ENCODE measurements around the gene EFNA1.
A peak's percentile ranks its signal among the peaks of the same experiment; 100 is the strongest.

EFNA1 gene

DNA sequence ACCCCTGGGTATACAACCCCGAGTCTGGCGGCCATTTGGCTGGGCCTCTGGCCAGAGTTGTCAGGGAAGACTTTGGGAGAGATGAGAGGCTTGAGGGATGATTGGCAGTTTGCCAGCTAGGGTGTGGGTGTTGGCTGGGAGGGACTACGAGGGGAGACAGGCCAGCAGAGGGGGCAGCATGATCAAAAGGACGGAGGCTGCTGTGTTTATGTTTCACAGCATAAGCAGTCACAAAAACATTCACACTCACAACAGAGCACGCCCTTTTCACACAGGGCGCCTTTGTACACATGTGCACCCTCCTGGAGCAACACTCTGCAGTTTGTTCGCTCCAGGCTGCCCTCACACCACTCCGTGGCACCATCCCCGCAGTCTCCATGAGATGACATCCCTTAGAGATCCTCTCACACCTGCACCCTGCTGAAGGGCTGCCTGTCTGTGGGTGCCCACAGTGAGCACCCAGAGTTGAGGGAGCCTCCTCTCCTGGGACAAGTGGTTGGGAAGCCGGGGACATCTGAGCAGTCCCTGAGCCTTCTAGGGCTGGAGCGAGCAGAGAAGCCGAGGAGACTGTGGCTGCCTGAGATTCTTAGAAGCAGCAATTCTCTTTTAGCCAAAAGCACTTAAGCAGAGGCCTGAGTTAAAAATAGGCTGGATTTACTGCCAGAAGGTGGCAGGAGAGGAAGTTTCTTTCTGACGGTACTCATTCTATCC lies 33.6 kb upstream of the EFNA1 start (continued):
- TF ChIP-seq, protein P1, sequence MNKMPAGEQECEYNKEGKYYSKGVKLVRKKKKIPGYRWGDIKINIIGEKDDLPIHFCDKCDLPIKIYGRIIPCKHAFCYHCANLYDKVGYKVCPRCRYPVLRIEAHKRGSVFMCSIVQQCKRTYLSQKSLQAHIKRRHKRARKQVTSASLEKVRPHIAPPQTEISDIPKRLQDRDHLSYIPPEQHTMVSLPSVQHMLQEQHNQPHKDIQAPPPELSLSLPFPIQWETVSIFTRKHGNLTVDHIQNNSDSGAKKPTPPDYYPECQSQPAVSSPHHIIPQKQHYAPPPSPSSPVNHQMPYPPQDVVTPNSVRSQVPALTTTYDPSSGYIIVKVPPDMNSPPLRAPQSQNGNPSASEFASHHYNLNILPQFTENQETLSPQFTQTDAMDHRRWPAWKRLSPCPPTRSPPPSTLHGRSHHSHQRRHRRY (tag by site-specific recombination; IDR thresholded peaks at IDR 0.05), result no peak
- no peak for TF ChIP-seq ZSCAN16 (tag by site-specific recombination; IDR thresholded peaks at IDR 0.05)
- no peak for TF ChIP-seq ZNF16 (tag by site-specific recombination; IDR thresholded peaks at IDR 0.05; ENCODE audit: low read depth)
- TF ChIP-seq ZNF146 (tag by site-specific recombination; IDR thresholded peaks at IDR 0.05), result no peak
- TF ChIP-seq ZNF341 (tag by site-specific recombination; IDR thresholded peaks at IDR 0.05; ENCODE audit: low read depth), result peak; percentile 54
- peak; percentile 19; the same call in 1 of the 2 replicates for TF ChIP-seq ZNF629 (tag by site-specific recombination; IDR thresholded peaks at IDR 0.05)
- TF ChIP-seq, protein P2, sequence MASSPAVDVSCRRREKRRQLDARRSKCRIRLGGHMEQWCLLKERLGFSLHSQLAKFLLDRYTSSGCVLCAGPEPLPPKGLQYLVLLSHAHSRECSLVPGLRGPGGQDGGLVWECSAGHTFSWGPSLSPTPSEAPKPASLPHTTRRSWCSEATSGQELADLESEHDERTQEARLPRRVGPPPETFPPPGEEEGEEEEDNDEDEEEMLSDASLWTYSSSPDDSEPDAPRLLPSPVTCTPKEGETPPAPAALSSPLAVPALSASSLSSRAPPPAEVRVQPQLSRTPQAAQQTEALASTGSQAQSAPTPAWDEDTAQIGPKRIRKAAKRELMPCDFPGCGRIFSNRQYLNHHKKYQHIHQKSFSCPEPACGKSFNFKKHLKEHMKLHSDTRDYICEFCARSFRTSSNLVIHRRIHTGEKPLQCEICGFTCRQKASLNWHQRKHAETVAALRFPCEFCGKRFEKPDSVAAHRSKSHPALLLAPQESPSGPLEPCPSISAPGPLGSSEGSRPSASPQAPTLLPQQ (tag by site-specific recombination; IDR thresholded peaks at IDR 0.05), result peak; percentile 19; the same call in 1 of the 2 replicates
- TF ChIP-seq, protein P3, sequence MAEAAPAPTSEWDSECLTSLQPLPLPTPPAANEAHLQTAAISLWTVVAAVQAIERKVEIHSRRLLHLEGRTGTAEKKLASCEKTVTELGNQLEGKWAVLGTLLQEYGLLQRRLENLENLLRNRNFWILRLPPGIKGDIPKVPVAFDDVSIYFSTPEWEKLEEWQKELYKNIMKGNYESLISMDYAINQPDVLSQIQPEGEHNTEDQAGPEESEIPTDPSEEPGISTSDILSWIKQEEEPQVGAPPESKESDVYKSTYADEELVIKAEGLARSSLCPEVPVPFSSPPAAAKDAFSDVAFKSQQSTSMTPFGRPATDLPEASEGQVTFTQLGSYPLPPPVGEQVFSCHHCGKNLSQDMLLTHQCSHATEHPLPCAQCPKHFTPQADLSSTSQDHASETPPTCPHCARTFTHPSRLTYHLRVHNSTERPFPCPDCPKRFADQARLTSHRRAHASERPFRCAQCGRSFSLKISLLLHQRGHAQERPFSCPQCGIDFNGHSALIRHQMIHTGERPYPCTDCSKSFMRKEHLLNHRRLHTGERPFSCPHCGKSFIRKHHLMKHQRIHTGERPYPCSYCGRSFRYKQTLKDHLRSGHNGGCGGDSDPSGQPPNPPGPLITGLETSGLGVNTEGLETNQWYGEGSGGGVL (tag by site-specific recombination; IDR thresholded peaks at IDR 0.05), result peak; percentile 92
- TF ChIP-seq ZEB2 (tag by site-specific recombination; IDR thresholded peaks at IDR 0.05), result peak; percentile 8
- TF ChIP-seq MZF1 (tag by site-specific recombination; IDR thresholded peaks at IDR 0.05; ENCODE audit: borderline replicate concordance), result no peak
- 0 out of 2 replicates have a peak, but pooled peaks have one; percentile 40 for TF ChIP-seq ZNF416 (tag by site-specific recombination; IDR thresholded peaks at IDR 0.05)
- TF ChIP-seq ZNF2 (tag by site-specific recombination; IDR thresholded peaks at IDR 0.05), result peak; percentile 56; the same call in 1 of the 2 replicates
- peak; percentile 28; the same call in 1 of the 2 replicates for TF ChIP-seq KLF8 (tag by site-specific recombination; IDR thresholded peaks at IDR 0.05)
- TF ChIP-seq, protein P4, sequence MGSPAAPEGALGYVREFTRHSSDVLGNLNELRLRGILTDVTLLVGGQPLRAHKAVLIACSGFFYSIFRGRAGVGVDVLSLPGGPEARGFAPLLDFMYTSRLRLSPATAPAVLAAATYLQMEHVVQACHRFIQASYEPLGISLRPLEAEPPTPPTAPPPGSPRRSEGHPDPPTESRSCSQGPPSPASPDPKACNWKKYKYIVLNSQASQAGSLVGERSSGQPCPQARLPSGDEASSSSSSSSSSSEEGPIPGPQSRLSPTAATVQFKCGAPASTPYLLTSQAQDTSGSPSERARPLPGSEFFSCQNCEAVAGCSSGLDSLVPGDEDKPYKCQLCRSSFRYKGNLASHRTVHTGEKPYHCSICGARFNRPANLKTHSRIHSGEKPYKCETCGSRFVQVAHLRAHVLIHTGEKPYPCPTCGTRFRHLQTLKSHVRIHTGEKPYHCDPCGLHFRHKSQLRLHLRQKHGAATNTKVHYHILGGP (tag by site-specific recombination; IDR thresholded peaks at IDR 0.05), result no peak
- TF ChIP-seq KLF1 (tag by site-specific recombination; IDR thresholded peaks at IDR 0.05), result peak; percentile 83
- TF ChIP-seq ZNF223 (tag by site-specific recombination; IDR thresholded peaks at IDR 0.05), result no peak
- peak; percentile 32; the same call in 1 of the 2 replicates for TF ChIP-seq ZNF423 (tag by site-specific recombination; IDR thresholded peaks at IDR 0.05)
- peak; percentile 72; the same call in 1 of the 2 replicates for TF ChIP-seq GLIS2 (tag by site-specific recombination; IDR thresholded peaks at IDR 0.05)
- TF ChIP-seq ZNF549 (tag by site-specific recombination; IDR thresholded peaks at IDR 0.05), result no peak
- peak; percentile 94 for TF ChIP-seq ZFHX2 (tag by site-specific recombination; conservative IDR thresholded peaks at IDR 0.05)
- TF ChIP-seq, protein P5, sequence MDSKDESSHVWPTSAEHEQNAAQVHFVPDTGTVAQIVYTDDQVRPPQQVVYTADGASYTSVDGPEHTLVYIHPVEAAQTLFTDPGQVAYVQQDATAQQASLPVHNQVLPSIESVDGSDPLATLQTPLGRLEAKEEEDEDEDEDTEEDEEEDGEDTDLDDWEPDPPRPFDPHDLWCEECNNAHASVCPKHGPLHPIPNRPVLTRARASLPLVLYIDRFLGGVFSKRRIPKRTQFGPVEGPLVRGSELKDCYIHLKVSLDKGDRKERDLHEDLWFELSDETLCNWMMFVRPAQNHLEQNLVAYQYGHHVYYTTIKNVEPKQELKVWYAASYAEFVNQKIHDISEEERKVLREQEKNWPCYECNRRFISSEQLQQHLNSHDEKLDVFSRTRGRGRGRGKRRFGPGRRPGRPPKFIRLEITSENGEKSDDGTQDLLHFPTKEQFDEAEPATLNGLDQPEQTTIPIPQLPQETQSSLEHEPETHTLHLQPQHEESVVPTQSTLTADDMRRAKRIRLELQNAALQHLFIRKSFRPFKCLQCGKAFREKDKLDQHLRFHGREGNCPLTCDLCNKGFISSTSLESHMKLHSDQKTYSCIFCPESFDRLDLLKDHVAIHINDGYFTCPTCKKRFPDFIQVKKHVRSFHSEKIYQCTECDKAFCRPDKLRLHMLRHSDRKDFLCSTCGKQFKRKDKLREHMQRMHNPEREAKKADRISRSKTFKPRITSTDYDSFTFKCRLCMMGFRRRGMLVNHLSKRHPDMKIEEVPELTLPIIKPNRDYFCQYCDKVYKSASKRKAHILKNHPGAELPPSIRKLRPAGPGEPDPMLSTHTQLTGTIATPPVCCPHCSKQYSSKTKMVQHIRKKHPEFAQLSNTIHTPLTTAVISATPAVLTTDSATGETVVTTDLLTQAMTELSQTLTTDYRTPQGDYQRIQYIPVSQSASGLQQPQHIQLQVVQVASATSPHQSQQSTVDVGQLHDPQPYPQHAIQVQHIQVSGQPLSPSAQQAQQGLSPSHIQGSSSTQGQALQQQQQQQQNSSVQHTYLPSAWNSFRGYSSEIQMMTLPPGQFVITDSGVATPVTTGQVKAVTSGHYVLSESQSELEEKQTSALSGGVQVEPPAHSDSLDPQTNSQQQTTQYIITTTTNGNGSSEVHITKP (tag by site-specific recombination; IDR thresholded peaks at IDR 0.05), result peak; percentile 59
- TF ChIP-seq, protein P6, sequence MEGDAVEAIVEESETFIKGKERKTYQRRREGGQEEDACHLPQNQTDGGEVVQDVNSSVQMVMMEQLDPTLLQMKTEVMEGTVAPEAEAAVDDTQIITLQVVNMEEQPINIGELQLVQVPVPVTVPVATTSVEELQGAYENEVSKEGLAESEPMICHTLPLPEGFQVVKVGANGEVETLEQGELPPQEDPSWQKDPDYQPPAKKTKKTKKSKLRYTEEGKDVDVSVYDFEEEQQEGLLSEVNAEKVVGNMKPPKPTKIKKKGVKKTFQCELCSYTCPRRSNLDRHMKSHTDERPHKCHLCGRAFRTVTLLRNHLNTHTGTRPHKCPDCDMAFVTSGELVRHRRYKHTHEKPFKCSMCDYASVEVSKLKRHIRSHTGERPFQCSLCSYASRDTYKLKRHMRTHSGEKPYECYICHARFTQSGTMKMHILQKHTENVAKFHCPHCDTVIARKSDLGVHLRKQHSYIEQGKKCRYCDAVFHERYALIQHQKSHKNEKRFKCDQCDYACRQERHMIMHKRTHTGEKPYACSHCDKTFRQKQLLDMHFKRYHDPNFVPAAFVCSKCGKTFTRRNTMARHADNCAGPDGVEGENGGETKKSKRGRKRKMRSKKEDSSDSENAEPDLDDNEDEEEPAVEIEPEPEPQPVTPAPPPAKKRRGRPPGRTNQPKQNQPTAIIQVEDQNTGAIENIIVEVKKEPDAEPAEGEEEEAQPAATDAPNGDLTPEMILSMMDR (tag by site-specific recombination; IDR thresholded peaks at IDR 0.05), result peak; percentile 88
- peak; percentile 73 for TF ChIP-seq ZBTB48 (tag by site-specific recombination; IDR thresholded peaks at IDR 0.05)
- peak; percentile 56 for TF ChIP-seq SP7 (tag by site-specific recombination; IDR thresholded peaks at IDR 0.05)
- 0 out of 2 replicates have a peak, but pooled peaks have one; percentile 19 for TF ChIP-seq ZNF324 (tag by site-specific recombination; IDR thresholded peaks at IDR 0.05)
- TF ChIP-seq, protein P7, sequence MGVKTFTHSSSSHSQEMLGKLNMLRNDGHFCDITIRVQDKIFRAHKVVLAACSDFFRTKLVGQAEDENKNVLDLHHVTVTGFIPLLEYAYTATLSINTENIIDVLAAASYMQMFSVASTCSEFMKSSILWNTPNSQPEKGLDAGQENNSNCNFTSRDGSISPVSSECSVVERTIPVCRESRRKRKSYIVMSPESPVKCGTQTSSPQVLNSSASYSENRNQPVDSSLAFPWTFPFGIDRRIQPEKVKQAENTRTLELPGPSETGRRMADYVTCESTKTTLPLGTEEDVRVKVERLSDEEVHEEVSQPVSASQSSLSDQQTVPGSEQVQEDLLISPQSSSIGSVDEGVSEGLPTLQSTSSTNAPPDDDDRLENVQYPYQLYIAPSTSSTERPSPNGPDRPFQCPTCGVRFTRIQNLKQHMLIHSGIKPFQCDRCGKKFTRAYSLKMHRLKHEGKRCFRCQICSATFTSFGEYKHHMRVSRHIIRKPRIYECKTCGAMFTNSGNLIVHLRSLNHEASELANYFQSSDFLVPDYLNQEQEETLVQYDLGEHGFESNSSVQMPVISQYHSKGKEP (tag by site-specific recombination; IDR thresholded peaks at IDR 0.05), result 0 out of 2 replicates have a peak, but pooled peaks have one; percentile 44
- no peak for TF ChIP-seq ZNF768 (tag by site-specific recombination; IDR thresholded peaks at IDR 0.05)

Data from HEK293 (cell line).